GM19463 (cell line): ENCODE results near the gene HRAS.

Experiments
- ATAC-seq: cut with Tn5 transposase; IDR thresholded peaks from one replicate; pipeline ENCODE4 v1.9.1; 2021; ENCODE audit warnings: mild to moderate bottlenecking, moderate library complexity; ENCODE audit not compliant: unreplicated experiment

HRAS gene

DNA sequence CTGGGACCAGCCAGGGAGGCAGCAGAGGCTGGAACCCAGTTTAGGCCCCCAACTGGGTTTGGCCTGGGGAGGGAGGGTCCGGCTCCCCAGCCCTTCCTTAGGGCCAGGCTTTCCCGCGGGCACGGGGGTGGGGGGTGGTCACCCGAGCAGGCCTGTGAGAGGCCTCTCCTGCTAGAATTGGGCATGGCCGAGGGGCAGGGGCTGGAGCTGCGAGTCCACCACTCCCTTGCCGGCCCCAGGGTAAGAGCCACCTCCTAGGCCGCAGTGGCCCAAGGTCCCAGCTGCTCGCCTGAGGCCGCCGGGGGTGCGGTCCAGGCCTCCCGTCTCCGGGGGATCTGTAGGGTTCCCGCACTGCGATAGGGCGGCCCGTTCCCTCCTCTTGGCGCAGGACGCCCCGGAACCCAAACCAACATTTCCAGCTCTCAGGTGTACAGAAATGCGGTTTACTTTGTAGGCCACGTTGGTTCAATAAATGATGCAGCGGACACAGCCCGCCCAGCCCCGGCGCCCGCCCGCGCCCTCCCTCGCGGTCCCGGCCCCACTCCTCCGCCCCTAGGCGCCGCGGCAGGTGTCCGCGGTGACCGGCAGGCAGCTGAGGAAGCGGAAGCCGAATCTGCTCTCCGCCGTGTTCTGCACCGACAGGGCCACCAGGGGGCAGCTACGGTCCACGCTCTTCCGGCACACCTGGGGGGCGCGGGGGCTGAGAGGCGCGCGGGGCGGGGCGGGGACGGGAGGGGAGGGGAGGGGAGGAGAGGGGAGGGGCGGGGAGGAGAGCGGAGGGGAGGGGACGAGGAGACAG lies 19.3 kb upstream of the HRAS start:
- ATAC-seq = no peak

DNA sequence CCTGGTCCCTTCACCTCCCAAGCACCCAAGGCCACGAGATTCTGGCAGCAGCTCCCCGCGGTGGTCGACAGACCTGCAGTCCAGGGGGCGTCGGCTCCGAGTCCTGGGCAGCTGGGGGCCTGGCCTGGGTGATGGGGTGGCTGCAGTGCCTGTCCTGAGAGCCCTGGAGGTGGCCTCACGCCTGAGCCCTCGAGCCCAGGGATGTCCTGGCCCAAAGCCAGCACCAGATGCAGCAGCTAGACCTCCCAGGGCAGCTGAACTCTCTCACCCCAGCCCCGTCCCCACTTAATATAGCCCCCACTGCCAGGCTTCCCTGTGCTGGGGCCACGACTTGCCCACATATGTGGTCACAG lies 18.6 kb upstream of the HRAS start:
- ATAC-seq = no peak

DNA sequence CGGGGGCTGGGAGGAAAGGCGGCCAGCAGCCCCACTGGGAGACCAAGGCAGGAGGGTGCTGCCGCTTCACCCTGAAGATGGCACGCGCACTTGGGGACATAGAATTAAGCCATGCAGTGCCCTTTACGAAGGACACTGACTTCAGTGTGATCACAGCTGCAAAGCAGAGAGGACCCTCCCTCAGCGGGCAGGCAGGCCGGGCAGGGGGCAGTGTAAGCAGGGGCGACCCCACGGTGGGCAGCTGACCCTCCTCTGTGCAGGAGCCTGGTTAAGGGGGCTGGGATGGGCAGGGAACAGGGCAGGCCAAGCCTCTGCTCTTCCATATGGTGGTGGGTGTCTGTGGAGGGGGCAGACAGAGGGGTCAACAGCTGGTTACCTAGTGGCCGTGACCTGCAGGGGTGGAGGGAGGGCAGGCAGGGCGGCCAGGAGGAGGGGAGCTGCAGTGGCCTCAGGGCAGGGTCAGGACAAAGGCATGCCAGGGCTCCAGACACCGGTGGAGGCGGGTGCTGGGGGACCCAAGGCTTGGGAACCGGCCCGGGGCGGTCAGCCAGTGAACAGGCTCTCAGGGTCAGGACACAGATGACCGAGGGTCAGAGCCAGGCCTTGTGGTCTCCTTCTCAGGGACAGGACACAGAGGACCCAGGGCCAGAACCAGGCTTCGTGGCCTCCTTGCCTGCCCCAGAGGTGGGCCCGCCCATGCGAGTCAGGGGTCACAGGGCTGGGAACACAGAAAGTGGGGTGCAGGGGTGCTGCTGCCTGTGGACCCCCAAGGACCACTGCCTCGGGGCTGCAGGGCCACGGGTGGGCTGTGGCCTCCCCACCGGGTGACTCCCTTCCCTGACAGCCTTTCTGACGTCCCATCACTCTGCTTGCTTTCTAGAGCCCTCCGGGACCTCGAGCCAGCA lies 18.0 kb upstream of the HRAS start:
- no peak for ATAC-seq

DNA sequence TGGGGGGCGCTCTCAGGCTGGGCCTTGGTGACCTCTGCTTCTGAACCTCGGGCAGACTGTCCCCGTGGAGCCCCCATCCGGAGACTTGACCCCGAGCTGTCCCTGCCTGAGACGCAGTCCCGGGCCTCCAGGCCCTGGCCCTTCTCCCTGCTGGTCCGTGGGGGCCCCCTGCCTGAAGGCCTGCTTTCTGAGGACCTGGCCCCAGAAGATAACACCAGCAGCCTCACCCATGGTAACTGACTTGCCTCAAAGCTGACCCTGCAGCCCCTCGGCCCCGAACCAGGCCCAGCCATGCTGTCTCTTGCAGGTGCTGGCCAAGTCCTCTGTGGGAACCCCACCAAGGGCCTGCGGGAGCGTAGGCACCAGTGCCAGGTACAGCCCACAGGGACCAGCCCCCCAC lies 16.2 kb upstream of the HRAS start:
- no peak for ATAC-seq

DNA sequence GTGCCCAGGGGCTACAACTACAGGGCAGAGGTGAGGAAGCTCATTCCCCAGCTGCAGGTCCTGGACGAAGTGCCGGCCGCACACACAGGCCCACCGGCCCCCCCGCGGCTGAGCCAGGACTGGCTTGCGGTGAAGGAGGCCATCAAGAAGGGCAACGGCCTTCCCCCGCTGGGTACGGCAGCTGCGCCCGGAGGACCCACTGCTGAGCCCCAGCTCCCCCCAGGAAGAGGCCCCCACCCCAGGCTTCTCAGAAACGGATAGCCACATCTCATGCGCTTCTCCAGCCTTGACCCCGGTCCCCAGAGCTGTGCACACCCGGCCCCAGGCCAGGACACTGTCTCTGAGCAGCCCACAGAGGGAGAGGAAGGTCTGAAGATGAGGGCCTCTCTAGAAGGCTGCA lies 15.8 kb upstream of the HRAS start:
- ATAC-seq = no peak

DNA sequence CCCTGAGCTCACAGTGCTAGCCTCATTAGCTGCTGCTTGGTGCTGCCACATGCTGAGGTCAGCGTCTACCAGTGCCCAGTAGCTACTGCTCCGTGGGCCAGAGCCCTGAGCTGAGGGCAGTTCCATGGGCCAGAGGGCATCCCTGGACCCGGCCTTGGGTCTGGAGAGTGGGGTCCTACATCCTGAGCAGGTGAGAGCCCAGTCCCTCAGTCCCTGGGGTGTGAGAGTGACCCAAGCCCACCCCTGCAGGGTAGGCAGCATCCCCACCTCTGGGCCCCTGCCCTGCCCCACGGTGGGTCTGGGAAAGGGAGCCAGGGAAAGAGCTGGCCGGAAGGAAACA lies 15.3 kb upstream of the HRAS start:
- ATAC-seq = no peak

DNA sequence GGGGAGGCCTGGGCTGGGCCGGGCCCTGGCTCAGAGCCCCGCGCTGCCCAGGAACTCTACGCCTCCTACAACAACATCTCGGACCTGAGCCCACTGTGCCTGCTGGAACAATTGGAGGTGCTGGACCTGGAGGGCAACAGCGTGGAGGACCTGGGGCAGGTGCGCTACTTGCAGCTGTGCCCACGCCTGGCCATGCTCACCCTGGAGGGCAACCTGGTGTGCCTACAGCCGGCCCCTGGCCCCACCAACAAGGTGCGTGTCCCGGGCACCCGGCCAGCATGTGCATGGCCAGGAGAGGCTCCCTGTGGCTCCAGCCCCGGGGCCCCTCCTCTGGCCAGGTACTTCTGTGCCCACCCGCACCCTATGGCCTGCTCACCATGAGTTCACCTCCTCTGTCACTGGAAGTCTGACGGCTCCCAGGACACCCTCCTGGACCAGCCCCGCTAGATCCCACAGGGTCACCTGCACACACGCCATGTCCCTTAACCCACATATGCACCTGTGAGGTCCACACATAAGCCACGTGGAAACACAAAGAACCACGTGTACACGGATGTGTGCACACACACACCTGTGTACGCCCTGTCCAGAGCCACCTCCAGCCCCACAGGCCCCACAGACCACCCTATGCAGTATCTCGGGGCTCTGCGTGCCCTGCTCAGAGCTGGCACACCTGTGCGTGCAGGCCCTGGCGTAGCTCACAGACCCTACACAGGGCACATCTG lies 14.8 kb upstream of the HRAS start:
- ATAC-seq = no peak

DNA sequence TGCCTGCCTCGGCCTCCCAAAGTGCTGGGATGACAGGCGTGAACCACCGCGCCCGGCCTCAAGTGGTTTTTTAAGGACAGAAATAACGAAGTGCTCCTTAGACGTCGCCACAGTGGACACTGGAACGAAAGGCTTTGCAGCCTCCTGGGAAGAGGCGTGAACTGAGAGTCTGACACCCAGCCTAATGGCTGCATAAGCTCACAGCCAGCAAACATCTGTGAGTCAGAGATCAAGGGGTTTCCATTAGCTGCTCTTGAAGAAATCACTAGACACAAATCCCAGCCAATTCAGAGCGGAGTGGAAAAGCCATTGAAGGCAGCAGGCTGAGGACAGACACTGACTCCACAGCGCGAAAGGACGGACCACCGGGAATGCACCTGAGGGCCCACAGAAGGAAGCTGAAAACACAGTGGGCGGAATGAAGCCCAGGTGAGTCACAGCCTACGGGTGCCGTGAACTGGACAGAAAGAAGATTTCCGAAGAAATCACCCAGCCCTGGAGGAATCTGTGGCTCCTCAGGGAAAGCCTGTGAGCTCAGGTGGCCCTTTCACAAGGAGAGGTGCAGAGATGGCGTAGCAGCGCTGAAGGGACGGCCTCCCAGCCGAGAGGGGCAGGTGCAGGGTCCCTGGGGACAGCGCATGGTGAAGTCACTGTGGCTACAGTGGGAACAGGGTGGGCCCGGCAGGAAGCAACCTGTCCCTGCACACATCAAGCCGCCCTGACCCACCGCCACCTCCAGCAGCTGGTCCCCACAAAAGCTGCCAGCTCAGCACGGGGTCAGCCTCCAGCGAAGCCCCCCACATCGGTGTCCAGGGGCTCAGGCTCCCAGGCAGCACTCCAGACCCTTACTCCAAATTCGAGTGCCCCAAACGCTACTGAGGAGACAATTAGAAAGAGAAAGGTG lies 13.6 kb upstream of the HRAS start:
- ATAC-seq = no peak

DNA sequence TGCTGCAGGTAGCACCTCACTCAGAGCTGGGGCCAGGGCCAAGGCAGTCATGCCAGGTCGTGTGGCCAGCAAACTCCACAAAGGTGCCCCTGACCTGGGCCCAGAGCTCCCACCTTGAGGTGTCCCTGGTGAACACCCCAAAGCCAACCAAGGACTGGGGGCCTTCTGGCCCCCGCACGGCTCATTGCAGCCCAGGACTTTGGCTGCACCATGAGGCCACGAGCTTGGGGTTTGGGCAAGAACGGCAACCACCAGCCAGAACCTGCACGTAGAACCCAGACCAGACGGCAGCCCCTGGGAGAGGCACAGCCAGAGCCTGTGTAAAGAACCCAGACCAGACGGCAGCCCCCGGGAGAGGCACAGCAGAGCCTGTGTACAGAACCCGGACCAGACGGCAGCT lies 9.8 kb upstream of the HRAS start:
- ATAC-seq = no peak

DNA sequence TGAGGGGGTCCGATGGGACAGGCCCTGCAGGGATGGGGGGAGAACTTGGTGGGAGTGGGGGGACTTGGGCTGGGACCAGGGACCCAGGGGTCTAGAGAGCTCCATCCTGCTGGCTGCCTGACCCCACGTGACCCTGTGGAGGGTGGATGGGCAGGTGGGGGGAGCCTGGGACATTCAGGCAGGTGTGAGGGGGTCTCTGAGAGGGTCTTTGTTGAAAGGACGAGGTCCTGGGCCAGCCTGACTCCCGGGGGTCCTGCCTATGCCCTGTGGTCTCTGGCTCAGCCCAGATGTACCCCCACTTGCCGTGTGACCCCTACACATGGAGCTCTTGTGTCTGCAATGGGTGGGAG lies 9.4 kb upstream of the HRAS start:
- ATAC-seq = no peak

DNA sequence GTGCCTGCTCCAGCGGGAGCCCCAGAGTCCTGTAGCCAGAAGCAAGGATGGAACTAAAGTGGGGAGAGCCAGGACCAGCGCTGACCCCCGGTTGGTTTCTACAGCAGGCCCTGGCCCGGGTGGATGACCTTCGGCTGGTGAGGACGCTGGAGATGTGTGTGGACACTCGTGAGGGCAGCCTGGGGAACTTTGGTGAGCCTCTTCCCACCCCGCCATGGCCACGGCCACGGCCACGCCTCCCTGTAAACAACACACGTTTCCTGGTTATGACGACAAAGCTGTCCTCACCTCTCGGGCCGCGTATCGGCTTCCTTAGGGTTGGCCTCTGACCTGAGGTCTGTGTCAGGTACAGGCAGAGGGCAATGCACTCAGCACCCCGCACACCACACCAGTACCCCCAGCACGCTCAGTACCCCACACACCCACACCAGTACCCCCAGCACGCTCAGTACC lies 6.1 kb upstream of the HRAS start:
- no peak for ATAC-seq

DNA sequence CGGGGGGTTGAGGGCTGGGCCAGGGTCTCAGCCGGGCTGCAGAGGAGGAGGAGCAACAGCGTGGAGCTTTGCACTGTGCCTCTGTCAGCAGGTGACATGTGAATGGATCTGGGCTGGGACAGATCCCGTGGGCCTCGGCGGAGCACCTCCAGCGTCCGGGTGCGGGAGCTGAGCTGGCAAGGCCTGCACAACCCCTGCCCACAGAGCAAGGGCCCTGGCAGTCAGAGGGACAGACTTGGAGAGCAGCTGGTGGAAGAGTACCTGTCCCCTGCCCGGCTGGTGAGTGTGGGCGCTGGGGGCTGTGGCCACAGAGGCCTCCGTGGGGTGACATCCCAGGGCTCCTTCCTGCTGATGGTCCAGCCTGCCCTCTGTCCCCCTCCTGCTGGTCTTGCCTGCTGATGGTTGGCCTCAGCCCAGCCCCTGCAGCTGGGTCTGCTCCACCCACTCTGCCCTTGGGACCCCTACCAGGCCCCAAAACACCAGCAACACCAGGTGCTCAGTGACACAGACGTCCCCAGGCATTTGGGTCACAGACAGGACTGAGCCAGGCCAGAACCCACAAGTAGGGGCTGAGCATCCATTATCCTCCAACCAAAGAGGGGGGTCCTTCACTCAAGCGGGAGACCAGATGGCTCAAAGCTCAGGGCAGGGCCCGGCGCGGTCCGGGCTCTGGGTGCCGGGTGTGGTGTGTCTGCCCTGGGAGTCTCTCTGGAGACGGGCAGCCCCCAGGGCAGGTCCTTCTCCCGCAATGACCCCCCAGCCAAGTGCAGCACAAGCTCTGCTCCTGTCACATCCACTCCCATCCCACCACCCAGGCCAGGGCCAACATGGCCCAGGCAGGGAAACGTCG lies 5.4 kb upstream of the HRAS start:
- ATAC-seq = no peak

DNA sequence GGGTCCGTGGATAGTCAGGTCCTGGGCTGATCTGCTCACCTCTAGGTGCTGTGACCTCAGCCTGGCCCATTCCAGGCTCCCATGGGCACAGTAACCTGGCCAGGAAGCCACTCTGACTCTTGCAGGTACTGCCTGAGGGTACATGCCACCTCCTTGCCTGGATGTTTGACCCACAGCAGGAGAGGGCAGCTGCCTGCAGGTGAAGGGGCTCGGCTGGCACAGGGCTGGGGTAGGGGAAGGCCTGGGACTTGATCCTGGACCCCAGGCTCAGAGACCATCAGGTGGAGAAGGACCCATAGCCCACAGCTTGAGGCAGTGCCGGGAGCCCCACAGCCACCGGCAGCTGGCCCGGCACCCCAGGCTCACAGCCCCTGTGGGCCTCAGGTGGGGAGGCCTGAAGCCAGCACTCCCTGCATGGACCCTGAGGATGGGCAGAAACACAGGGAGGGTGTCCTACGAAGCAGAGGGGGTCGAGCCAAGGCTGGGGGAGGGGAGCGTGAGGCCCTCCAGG lies 4.7 kb upstream of the HRAS start:
- ATAC-seq = no peak

DNA sequence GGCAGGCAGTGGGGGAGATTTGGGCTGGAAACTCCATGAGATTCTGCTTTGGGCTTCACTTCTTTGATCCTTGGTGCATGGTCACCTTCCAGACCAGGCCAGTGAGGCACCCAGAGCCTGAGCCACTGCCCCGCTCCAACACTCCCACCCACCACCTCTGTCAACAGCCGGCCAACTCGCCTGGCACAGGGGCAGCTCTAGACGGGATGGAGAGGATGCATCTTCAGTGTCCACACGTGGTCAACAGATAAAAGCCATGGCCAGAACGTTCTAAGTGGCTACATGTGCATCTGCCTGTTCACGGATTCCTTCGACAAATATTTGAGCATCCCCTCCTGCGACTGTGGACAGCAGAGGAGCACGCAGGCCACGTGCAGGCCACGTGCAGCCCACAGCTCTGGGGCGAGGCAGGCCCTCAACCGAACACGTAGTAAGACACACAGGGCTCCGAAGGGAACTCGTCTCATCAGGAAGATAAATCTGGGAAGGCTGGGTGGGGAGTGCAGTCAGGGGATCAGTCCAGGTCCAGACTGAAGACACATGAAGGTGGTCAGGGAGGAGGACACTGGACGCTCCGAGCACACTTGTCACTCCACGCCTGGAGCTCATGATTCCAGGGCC lies 3.2 kb upstream of the HRAS start:
- ATAC-seq = no peak

DNA sequence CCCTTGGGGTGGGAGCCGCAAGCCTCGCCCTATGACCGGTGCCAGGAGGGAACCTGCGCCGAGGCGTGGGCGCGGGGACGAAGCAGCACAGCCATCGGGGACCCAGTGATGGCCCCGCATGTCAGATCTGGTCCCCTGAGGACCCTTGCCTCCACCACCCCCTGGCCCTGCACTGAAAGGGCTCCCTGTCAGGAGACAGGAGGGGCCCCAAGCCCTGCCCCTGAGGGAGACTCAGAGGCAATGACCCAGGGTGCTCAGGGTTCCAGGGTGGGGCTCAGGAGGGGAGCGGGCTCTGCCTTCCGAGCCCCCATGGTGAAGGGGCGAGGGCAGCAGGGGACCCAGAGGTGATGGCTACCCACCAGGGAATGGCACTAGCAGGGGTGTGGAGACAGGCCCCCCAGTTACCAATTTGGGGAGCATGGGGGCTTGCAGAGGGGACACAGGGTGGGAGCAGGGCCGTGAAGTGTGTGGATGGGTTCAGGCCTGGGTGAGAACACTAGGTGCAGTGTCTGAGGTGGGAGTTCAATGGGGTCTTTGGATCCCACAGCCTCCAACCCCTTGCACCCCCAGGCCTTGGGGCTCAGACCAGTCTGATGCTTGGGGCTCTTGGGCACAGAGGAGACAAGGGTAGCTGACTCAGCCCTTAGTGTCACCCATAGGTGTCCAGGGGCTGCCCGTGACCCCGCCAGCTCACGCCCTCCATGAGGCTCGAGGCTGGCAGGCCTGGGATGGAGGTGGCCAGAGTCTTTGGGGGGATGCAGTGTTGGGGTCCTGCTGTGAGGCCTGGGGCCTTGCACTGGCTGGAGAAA lies 2.5 kb upstream of the HRAS start:
- ATAC-seq = no peak

DNA sequence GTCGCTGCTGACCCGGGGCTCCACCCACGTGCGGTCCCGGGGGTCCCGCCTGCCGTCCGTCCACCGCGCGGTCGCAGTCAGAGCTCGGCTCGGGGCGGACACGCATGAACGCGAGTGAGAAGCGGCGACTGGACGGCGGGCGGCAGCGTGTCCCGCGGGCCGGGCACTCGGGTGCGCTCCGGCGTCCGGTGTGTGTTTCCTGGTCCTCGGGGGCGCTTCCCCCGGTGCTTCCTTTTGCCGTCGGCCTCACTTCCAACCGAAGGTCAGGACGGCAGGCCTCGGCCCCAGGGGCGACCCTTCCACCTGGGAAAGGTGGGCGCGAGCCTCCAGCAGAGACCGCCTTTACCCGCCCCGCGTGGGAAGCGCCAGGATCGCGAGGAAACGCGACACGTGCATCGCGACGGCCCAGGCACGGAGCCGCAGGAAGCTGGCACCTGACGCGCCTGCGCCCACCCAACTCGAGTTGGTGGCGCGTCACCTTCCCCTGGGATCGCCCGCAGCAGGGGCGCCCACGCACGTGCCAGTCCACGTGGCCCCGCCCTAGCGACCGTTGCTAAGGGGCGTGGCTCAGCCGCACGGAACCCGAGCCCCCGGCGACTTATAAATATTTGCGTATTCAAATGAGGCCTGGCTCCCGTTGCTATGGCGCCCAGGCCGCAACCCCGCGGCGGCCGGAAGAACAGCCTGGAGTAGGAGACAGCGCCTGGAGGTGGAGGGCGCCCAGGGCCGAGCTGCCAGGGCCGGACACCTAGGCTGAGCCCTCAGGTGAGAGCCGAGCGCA lies 1.7 kb upstream of the HRAS start, which contains the start of gene LRRC56:
LRRC56 (plus strand) TSS at position 687 of the 781 bp plus-strand sequence. CDS start 3,158 bp downstream, outside the sequence.
- peak; percentile 51 for ATAC-seq

DNA sequence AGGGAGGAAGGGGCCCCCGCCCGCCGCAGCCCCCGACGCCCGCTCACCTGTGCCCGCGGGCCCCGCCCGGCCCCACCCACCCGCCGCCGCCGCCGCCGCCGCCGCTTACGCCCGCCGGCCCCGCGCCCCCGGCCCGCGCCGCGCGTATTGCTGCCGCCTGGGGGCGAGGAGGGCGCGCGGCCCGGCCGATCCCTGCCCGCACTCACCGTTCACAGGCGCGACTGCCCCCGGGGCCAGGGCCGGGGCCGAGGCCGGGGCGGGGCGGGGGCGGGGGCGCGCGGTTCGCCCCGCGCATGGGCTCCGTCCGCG lies 212 bp downstream of the HRAS start:
- ATAC-seq = peak; percentile 16
